ENCODE measurements around the gene CLK3. TPM values are rescaled to one million over a fixed set of nuclear protein-coding genes. Genes with fewer than 3 reads are reported as not detected.

The CLK3 gene
- total RNA-seq, 2 donors from 2014 or later = 216 to 243 TPM

DNA sequence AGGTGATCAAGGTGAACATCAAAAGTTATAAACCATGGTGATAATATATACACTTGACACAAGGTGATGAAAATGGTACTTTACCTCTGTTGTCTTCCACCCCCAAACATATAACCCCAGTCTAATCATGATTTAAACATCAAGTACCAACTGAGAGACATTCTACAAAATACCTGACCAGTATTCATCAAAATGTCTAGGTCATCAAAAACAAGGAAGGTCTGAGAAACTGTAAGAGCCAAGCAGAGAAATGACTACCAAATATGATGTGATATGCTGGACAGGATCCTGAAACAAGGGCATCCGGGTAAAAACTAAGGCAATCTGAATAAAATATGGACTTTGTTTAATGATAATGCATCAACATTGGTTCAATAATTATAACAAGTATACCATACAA, 52.3 kb downstream of the CLK3 start:
- no peak overlapping the region for H3K4me3 Mint-ChIP-seq
- H3K4me1 Mint-ChIP-seq = peaks cover 10% of the 10 kb centered on the region
- H3K9me3 ChIP-seq (ENCODE audit: control insufficient read depth, low read length, poor library complexity, severe bottlenecking) = no peaks in the 10 kb centered on the region
- DNase-seq (no peak), ATAC-seq (no peak)
- H3K36me3 Mint-ChIP-seq (ENCODE audit: low read depth) = peaks cover 3% of the 10 kb centered on the region
- no peaks in the 10 kb centered on the region for H3K27me3 Mint-ChIP-seq
- H3K27ac Mint-ChIP-seq = no peak overlapping the region

DNA sequence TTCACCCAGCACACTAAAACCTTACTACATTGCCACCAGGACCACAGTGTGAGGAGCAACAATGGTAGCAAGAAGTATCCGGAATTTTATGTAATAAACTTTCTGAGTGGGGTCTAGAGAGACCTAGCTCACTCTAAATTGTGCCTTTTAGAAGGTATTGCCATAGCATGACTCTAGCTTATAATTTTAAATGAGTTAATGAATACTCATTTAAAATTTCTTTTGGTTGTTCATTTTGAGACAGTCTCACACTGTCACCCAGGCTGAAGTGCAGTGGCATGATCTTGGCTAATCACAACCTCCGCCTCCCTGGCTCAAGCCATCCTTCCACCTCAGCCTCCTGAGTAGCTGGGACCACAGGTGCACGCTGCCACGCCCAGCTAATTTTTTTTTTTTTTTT, 54.0 kb downstream of the CLK3 start:
- Mint-ChIP-seq H3K4me1 (peaks cover 14% of the 10 kb centered on the region), H3K36me3 (ENCODE audit: low read depth) (peaks cover 12% of the 10 kb centered on the region), H3K27me3 (no peaks in the 10 kb centered on the region), H3K4me3 (no peak overlapping the region), H3K27ac (no peak overlapping the region)
- DNase-seq = no peak
- no peak for ATAC-seq
- no peaks in the 10 kb centered on the region for H3K9me3 ChIP-seq (ENCODE audit: control insufficient read depth, low read length, poor library complexity, severe bottlenecking)

DNA sequence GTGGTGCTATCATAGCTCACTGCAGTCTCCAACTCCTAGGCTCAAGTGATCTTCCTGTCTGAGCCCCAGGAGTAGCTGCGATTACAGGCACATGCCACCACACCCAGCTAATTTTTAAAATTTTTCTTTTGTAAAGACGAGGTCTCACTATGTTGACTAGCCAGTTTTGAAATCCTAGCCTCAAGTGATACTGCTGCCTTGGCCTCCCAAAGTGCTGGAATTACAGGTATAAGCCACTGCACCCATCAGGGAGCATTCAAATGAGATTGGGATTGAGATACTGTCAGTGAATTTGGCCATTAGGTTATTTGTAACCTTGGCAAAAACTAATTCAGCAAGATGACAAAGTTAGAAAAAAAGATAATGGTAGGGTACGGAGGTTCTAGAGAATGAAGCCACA, 58.5 kb downstream of the CLK3 start:
- Mint-ChIP-seq H3K36me3 (ENCODE audit: low read depth) (peaks cover 12% of the 10 kb centered on the region), H3K27me3 (no peaks in the 10 kb centered on the region), H3K4me3 (no peak overlapping the region), H3K27ac (no peak overlapping the region), H3K4me1 (peaks cover 20% of the 10 kb centered on the region)
- no peaks in the 10 kb centered on the region for H3K9me3 ChIP-seq (ENCODE audit: control insufficient read depth, low read length, poor library complexity, severe bottlenecking)
- DNase-seq = no peak
- no peak for ATAC-seq

DNA sequence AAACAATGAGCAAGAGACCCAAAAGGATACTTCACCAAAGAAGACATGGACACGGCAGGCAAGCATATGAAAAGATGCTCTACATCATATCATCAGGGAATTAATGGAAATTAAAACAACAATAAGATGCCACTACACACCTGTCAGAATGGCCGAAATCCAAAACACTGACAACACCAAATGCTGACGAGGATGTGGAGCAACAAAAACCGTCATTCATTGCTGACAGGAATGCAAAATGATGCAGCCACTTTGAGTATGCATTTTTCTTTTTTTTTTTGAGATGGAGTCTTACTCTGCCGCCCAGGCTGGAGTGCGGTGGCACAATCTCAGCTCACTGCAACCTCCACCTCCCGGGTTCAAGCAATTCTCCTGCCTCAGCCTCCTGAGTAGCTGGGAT, 61.2 kb downstream of the CLK3 start:
- ATAC-seq (no peak), DNase-seq (no peak)
- no peaks in the 10 kb centered on the region for H3K9me3 ChIP-seq (ENCODE audit: control insufficient read depth, low read length, poor library complexity, severe bottlenecking)
- peaks cover 12% of the 10 kb centered on the region for H3K36me3 Mint-ChIP-seq (ENCODE audit: low read depth)
- H3K27ac Mint-ChIP-seq = no peak overlapping the region
- peaks cover 23% of the 10 kb centered on the region for H3K4me1 Mint-ChIP-seq
- H3K4me3 Mint-ChIP-seq = no peak overlapping the region
- H3K27me3 Mint-ChIP-seq = no peaks in the 10 kb centered on the region

Other genes starting within 250 kb of the CLK3 start
- gene CYP11A1, start 248.2 kb upstream of the CLK3 start, total RNA-seq = not detected
- 1 to 10 TPM; 2.2 to 3.6 TPM for gene SEMA7A, start 181.9 kb upstream of the CLK3 start, total RNA-seq
- 10 to 100 TPM; 28.0 to 28.2 TPM for gene UBL7, start 154.7 kb upstream of the CLK3 start, total RNA-seq
- gene ARID3B, start 74.6 kb upstream of the CLK3 start, total RNA-seq = 10 to 100 TPM; 37.4 to 42.6 TPM
- 10 to 100 TPM; 18.1 to 24.0 TPM for gene EDC3, start 80.2 kb downstream of the CLK3 start, total RNA-seq
- gene CYP1A1, start 109.7 kb downstream of the CLK3 start, total RNA-seq = under 1 TPM in 1 of 2 donors, not detected in 1; 0.13 TPM
- not detected for gene CYP1A2, start 133.0 kb downstream of the CLK3 start, total RNA-seq
- gene CSK, start 166.2 kb downstream of the CLK3 start, total RNA-seq = 100 to 1,000 TPM; 188 to 208 TPM
- under 1 TPM; 0.82 to 0.91 TPM for gene LMAN1L, start 197.0 kb downstream of the CLK3 start, total RNA-seq
- gene CPLX3, start 210.8 kb downstream of the CLK3 start, total RNA-seq = under 1 TPM in 1 of 2 donors, not detected in 1; 0.20 TPM
- gene ULK3, start 227.3 kb downstream of the CLK3 start, total RNA-seq = 10 to 100 TPM; 44.6 to 49.0 TPM